ENCODE measurements around the gene PLK1. TPM values are rescaled to one million over a fixed set of nuclear protein-coding genes. Genes with fewer than 3 reads are reported as not detected.

PLK1 gene
- polyA plus RNA-seq, 2 donors: 5.1 to 16.3 TPM

Other genes starting within 250 kb of the PLK1 start
- 10 to 100 TPM; 14.2 to 21.2 TPM for gene COG7, start 225.7 kb upstream of the PLK1 start, polyA plus RNA-seq
- 10 to 100 TPM; 12.6 to 15.9 TPM for gene GGA2, start 168.4 kb upstream of the PLK1 start, polyA plus RNA-seq
- gene EARS2, start 121.5 kb upstream of the PLK1 start, polyA plus RNA-seq: 10 to 100 TPM; 12.1 to 12.8 TPM
- gene UBFD1, start 121.2 kb upstream of the PLK1 start, polyA plus RNA-seq: 1 to 10 TPM; 3.8 to 7.5 TPM
- 100 to 1,000 TPM in 1 of 2 donors, 10 to 100 TPM in 1; 51.5 to 122 TPM for gene NDUFAB1, start 82.6 kb upstream of the PLK1 start, polyA plus RNA-seq
- gene PALB2, start 37.6 kb upstream of the PLK1 start, polyA plus RNA-seq: 10 to 100 TPM in 1 of 2 donors, 1 to 10 TPM in 1; 8.1 to 11.8 TPM
- 10 to 100 TPM; 10.6 to 27.1 TPM for gene DCTN5, start 37.4 kb upstream of the PLK1 start, polyA plus RNA-seq
- gene ERN2, start 34.3 kb downstream of the PLK1 start, polyA plus RNA-seq: under 1 TPM; 0.20 to 0.40 TPM
- gene CHP2, start 76.1 kb downstream of the PLK1 start, polyA plus RNA-seq: under 1 TPM; 0.11 to 0.16 TPM
- under 1 TPM; 0.39 to 0.45 TPM for gene PRKCB, start 157.1 kb downstream of the PLK1 start, polyA plus RNA-seq

All from esophagus (tissue), 2 donors.